ENCODE measurements around the gene RPL15. TPM values are rescaled to one million over a fixed set of nuclear protein-coding genes. Genes with fewer than 3 reads are reported as not detected.

Gene RPL15
- total and polyA plus RNA-seq, 2 of the 8 experiments (the other 6 are each of a cell fraction or from before 2014, with no cell fraction given), result 2,819 to 6,473 TPM

GRCh38 chr3:23913873-23914743 is 2.8 kb upstream of the RPL15 start:
- no peak overlapping the region for H2BK20ac ChIP-seq (ENCODE audit: low read length)
- H4K5ac ChIP-seq (ENCODE audit: insufficient read length, low read depth, low read length), result no peak overlapping the region
- no peak overlapping the region for H2BK12ac ChIP-seq (ENCODE audit: low read depth, low read length)
- no peak overlapping the region for H2BK15ac ChIP-seq (ENCODE audit: low read length)
- H3K79me1 ChIP-seq (ENCODE audit: low read depth, low read length), result no peaks in the 10 kb centered on the region
- peaks cover 11 to 30% (median 18%) of the 10 kb centered on the region in 4 experiments; a peak in 7 of 8 replicates for H3K36me3 ChIP-seq (ENCODE audit: control insufficient read depth in 2 of 4, insufficient read depth in 4 of 4, low read length in 3 of 4)
- H4K8ac ChIP-seq (ENCODE audit: extremely low read depth, insufficient read depth, low read length), result no peak overlapping the region
- H3K18ac ChIP-seq (ENCODE audit: extremely low read depth, low read length), result no peak overlapping the region
- H3K4me3 ChIP-seq (ENCODE audit: extremely low read depth in 1 of 4, insufficient read depth in 2 of 4, low read depth in 3 of 4, low read length in 4 of 4), result no peak overlapping the region
- H2AFZ ChIP-seq (ENCODE audit: low read length), result no peak overlapping the region
- H4K91ac ChIP-seq (replicated peaks; ENCODE audit: insufficient read length, low read length), result no peak overlapping the region
- no peak for DNase-seq (ENCODE audit: low read depth in 1 of 2, low spot score in 2 of 2)
- H3K9me3 ChIP-seq (ENCODE audit: insufficient read depth in 2 of 2, low read depth in 1 of 2, low read length in 1 of 2), result no peaks in the 10 kb centered on the region
- H3K27ac ChIP-seq (ENCODE audit: low read depth, low read length), result no peak overlapping the region
- H2BK5ac ChIP-seq (ENCODE audit: low read depth, low read length), result no peak overlapping the region
- ChIA-PET POLR2A (ENCODE audit: partially characterized antibody) (interaction anchor here (1.0 kb wide), 1 partner anchor 11 kb away, joined by 3 read pairs; no protein-coding TSS in a partner anchor), CTCF (ENCODE audit: partially characterized antibody) (interaction anchor here (0.9 kb wide), 1 partner anchor 26 kb away, joined by 3 read pairs; no protein-coding TSS in a partner anchor)
- no peak overlapping the region for H3K14ac ChIP-seq (ENCODE audit: insufficient read length)
- no peak for TF ChIP-seq ATF3 (IDR thresholded peaks at IDR 0.05; ENCODE audit: insufficient read depth, low read depth, low read length)
- no peak for TF ChIP-seq SUZ12 (IDR thresholded peaks at IDR 0.05; ENCODE audit: low read length)
- no peak for TF ChIP-seq ASH2L (IDR thresholded peaks at IDR 0.05; ENCODE audit: low read length)
- TF ChIP-seq SP4 (IDR thresholded peaks at IDR 0.05; ENCODE audit: low read length), result no peak
- no peak overlapping the region for H3K56ac ChIP-seq (replicated peaks; ENCODE audit: insufficient read length, low read depth, low read length)
- H3K4ac ChIP-seq (replicated peaks; ENCODE audit: insufficient read length, low read depth, low read length), result no peak overlapping the region
- H3K23ac ChIP-seq (ENCODE audit: insufficient read length), result no peak overlapping the region
- no peak overlapping the region for H2BK120ac ChIP-seq (replicated peaks; ENCODE audit: low read depth, low read length)
- H3K4me1 ChIP-seq (replicated peaks in 1 of 4; ENCODE audit: control insufficient read depth in 3 of 4, insufficient read depth in 4 of 4, low read length in 3 of 4), result peaks cover 5 to 8% (median 5%) of the 10 kb centered on the region in 4 experiments; a peak in 5 of 7 replicates
- no peak overlapping the region for H3K9ac ChIP-seq (replicated peaks in 1 of 4; ENCODE audit: extremely low read depth in 1 of 4, low read depth in 3 of 4, low read length in 3 of 4)
- FAIRE-seq, result no peak
- no peaks in the 10 kb centered on the region; a peak in 1 of 7 replicates for H3K27me3 ChIP-seq (replicated peaks in 1 of 4; ENCODE audit: control insufficient read depth in 3 of 4, extremely low read depth in 1 of 4, insufficient read depth in 3 of 4, low read length in 3 of 4)
- 83% methylated on average over 3 of the region's 3 CpGs; no CpG with 5 or more reads in 1 of the 2 experiments for WGBS, 2 experiments (ENCODE audit: extremely low coverage in 1 of 2, insufficient coverage in 1 of 2, insufficient read length in 1 of 2, insufficient replicate concordance in 2 of 2, low coverage in 1 of 2, low lambda C conversion rate in 2 of 2, missing lambda C conversion rate in 1 of 2)
- H3K79me2 ChIP-seq (ENCODE audit: control insufficient read depth in 1 of 2, insufficient read depth in 2 of 2, low read length in 2 of 2), result peaks cover 0 to 58% of the 10 kb centered on the region in 2 experiments; a peak in 3 of 4 replicates
- peaks cover 17% of the 10 kb centered on the region for H3K23me2 ChIP-seq (ENCODE audit: low read depth, low read length)
- H2AK5ac ChIP-seq (ENCODE audit: low read depth, low read length), result no peak overlapping the region
- H4K20me1 ChIP-seq (replicated peaks in 1 of 2; ENCODE audit: control insufficient read depth in 1 of 2, insufficient read depth in 2 of 2, low read length in 2 of 2), result peaks cover 9% of the 10 kb centered on the region in 2 experiments
- H3K4me2 ChIP-seq (ENCODE audit: insufficient read depth in 1 of 2, low read depth in 2 of 2, low read length in 2 of 2), result no peak overlapping the region; a peak in 1 of 4 replicates

Measured in H1 (cell line).